SJSA1 (cell line): ENCODE data around the gene IL12RB1. TPM values are rescaled to one million over a fixed set of nuclear protein-coding genes. Genes with fewer than 3 reads are reported as not detected.

ENCODE experiments used
- DNase-seq, 2 experiments: peaks; one replicate each; pipeline ENCODE4 v3.0.0-alpha.2; 2015 to 2020; ENCODE audit warnings: low spot score in 2 of 2, low read depth in 1 of 2
- H3K27ac ChIP-seq: fragments of 250-450 bp; sonication (Bioruptor Pico); 2 replicates; pipeline ENCODE4 v1.5.1; 2020; ENCODE audit warnings: mild to moderate bottlenecking, moderate library complexity
- H3K27me3 ChIP-seq: fragments of 250-450 bp; sonication (Bioruptor Pico); replicated peaks from 2 replicates; pipeline ENCODE4 v1.5.1; 2020; ENCODE audit warnings: mild to moderate bottlenecking, moderate library complexity
- H3K36me3 ChIP-seq: fragments of 250-450 bp; sonication (Bioruptor Pico); 2 replicates; pipeline ENCODE4 v1.5.1; 2020; ENCODE audit warnings: mild to moderate bottlenecking
- H3K4me1 ChIP-seq: fragments of 250-450 bp; sonication (Bioruptor Pico); replicated peaks from 2 replicates; pipeline ENCODE4 v1.6.1; 2021; ENCODE audit warnings: mild to moderate bottlenecking
- H3K4me3 ChIP-seq: fragments of 250-450 bp; sonication (Bioruptor Pico); 2 replicates; pipeline ENCODE4 v1.5.1; 2020; ENCODE audit warnings: mild to moderate bottlenecking
- H3K9me3 ChIP-seq: fragments of 250-450 bp; sonication (Bioruptor Pico); replicated peaks from 2 replicates; pipeline ENCODE4 v1.5.1; 2020; ENCODE audit warnings: mild to moderate bottlenecking
- total RNA-seq: library from RNA; depleted of rRNA; stranded (reverse); fragments of >200 nt; shearing (Covaris generic); gene quantifications from 2 replicates; pipeline ENCODE4 v1.2.3, GENCODE V29; 2014

Gene IL12RB1
- total RNA-seq, 1 experiment from 2014 or later = 0.21 TPM

GRCh38 chr19:18119717-18120105 lies 33.0 kb upstream of the IL12RB1 start:
- peaks cover 5% of the 10 kb centered on the region for H3K36me3 ChIP-seq
- no peak for DNase-seq
- no peaks in the 10 kb centered on the region for H3K27me3 ChIP-seq
- peaks cover 11% of the 10 kb centered on the region for H3K4me1 ChIP-seq
- no peak overlapping the region for H3K27ac ChIP-seq
- H3K9me3 ChIP-seq = no peaks in the 10 kb centered on the region
- H3K4me3 ChIP-seq = no peak overlapping the region

DNA sequence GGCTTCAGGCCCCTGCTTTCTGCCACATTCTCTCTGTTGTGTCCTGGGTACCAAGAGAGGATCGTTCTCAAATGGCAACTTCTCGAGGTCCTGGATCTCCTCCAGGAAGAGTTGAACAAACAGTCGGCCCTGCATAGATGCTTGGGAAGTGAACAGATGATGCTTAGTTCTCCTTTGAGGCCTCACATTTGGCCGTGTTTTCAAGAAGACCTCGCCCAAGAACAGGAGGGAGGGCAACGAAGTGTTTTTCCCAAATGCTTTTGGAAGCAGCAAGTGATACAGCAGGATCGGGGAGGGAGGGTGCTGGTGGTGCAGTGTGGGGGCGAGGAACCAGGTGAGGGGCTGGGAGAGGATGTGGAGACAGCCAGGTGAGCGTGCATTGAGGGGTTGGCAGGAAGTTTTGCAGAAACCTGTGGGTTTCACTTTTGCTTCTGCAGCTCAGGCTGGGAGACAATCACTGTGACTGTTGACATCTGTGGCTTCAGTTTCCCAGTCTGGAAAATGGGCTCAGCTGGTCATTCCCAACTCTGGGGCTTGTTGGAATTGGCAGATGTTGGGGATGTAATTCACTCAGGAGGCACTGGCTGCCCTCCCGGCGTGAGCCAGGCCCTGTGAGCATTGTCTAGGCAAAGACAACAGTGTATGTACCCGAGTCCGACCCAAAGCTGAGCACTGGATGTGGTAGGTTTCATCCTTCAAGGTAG lies 32.4 kb upstream of the IL12RB1 start:
- no peaks in the 10 kb centered on the region for H3K9me3 ChIP-seq
- H3K4me3 ChIP-seq = no peak overlapping the region
- H3K36me3 ChIP-seq = peaks cover 5% of the 10 kb centered on the region
- no peak overlapping the region for H3K27ac ChIP-seq
- no peaks in the 10 kb centered on the region for H3K27me3 ChIP-seq
- DNase-seq = no peak
- peaks cover 11% of the 10 kb centered on the region for H3K4me1 ChIP-seq

DNA sequence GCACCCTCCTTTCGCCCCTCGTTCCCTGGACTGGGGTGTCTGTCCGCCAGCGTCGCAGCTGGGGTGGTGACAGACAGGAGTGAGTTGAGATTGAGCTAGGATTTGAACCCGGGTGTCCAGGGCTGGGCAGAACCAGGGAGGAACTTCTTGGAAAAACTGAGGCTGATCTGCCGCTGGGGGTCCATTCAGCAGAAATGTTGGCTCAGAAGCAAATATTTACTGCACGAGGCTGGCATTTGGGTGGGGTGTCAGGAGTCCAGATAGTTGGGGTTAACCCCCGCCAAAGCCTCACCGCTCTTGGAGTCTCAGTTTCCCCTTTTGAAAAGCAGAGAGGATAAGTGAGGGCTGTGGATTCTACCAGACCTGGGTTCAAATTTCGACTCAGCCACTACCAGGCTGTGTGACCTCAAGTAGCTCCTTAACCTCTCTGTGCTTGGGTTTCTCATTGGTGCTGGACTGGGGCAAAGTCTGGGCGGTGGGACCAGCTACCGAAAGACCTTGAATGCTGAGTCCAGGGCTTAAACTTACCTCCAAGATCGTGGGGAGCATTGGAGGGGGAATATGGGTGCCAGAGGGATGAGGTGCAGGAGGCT lies 31.8 kb upstream of the IL12RB1 start:
- H3K4me1 ChIP-seq = peaks cover 11% of the 10 kb centered on the region
- H3K4me3 ChIP-seq = peak overlapping the region; percentile 49
- peaks cover 1% of the 10 kb centered on the region; the same call in 1 of the 2 replicates for H3K36me3 ChIP-seq
- no peaks in the 10 kb centered on the region for H3K27me3 ChIP-seq
- no peaks in the 10 kb centered on the region for H3K9me3 ChIP-seq
- no peak for DNase-seq
- no peak overlapping the region for H3K27ac ChIP-seq

DNA sequence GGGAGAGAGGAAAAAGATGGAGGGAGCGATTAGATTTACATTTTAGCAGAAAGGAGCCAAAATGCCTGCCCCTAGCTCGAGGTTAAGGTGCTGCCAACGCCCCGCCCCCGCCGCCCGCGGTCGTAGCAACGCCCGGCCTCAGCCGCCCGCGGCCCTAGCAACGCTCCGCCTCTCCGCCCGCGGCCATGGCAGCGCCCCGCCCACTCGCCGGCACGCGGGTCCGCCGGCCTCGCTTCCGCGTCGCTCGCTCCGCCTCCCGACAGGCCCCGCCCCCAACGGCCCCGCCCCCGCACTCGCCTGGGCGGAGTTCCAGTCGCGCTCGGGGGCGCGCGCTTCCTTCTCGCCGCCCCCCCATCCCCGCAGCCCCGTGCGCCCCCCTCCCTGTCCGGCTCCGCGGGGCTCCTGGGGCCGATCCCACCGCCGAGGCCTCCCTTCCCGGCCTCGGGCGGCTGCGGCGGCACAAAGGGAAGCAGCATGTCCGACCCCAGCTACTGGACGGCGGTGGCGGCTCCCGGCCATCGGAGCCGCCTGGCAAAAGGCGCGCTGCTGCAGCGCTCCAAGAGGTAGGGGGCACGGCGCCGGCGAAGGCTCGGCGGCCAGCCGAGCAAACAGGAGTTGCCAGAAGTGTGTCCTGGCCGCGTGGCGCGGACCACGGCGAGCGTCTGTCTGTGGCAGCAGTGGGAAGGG lies 31.1 kb upstream of the IL12RB1 start:
- Histone ChIP-seq H3K27ac (no peak overlapping the region), H3K4me1 (peaks cover 11% of the 10 kb centered on the region), H3K27me3 (no peaks in the 10 kb centered on the region), H3K36me3 (no peaks in the 10 kb centered on the region), H3K4me3 (peak overlapping the region; percentile 49), H3K9me3 (no peaks in the 10 kb centered on the region)
- peak; percentile 57 to 89 for DNase-seq

- Histone ChIP-seq H3K9me3 (no peaks in the 10 kb centered on the region), H3K27ac (no peak overlapping the region), H3K4me1 (peaks cover 11% of the 10 kb centered on the region), H3K27me3 (no peaks in the 10 kb centered on the region), H3K4me3 (peak overlapping the region; percentile 49), H3K36me3 (no peaks in the 10 kb centered on the region)
- DNase-seq = no peak
Measured at GRCh38 chr19:18117364-18117691, 30.6 kb upstream of the IL12RB1 start.

- Histone ChIP-seq H3K9me3 (no peaks in the 10 kb centered on the region), H3K36me3 (no peaks in the 10 kb centered on the region), H3K27ac (no peak overlapping the region), H3K27me3 (no peaks in the 10 kb centered on the region), H3K4me3 (no peak overlapping the region), H3K4me1 (peaks cover 22% of the 10 kb centered on the region)
- no peak for DNase-seq
Measured at GRCh38 chr19:18114483-18114882, 27.7 kb upstream of the IL12RB1 start.

DNA sequence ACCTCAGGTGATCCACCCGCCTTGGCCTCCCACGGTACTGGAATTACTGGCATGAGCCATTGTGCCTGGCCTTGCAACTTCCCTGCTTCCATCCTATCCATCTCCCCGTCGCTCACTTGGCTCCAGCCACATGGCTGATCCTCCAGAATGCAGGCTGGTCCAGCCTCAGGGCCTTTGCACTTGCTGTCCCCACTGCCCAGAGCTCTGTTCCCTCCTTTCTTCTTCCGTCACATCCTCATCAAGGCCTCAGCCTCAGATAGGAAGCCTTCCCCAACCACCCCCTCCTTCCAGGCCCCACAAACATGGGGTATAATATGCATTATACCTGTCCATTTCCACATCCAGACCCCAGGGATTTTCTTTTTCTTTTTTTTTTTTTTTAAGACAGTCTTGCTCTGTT lies 27.1 kb upstream of the IL12RB1 start:
- H3K4me1 ChIP-seq = peaks cover 23% of the 10 kb centered on the region
- H3K4me3 ChIP-seq = no peak overlapping the region
- no peaks in the 10 kb centered on the region for H3K27me3 ChIP-seq
- no peaks in the 10 kb centered on the region for H3K36me3 ChIP-seq
- no peak overlapping the region for H3K27ac ChIP-seq
- H3K9me3 ChIP-seq = no peaks in the 10 kb centered on the region
- no peak for DNase-seq

GRCh38 chr19:18112989-18113478 lies 26.3 kb upstream of the IL12RB1 start:
- Histone ChIP-seq H3K4me3 (no peak overlapping the region), H3K36me3 (no peaks in the 10 kb centered on the region), H3K27me3 (no peaks in the 10 kb centered on the region), H3K27ac (no peak overlapping the region), H3K9me3 (no peaks in the 10 kb centered on the region), H3K4me1 (peaks cover 16% of the 10 kb centered on the region)
- peak; percentile 57 to 85 for DNase-seq

DNA sequence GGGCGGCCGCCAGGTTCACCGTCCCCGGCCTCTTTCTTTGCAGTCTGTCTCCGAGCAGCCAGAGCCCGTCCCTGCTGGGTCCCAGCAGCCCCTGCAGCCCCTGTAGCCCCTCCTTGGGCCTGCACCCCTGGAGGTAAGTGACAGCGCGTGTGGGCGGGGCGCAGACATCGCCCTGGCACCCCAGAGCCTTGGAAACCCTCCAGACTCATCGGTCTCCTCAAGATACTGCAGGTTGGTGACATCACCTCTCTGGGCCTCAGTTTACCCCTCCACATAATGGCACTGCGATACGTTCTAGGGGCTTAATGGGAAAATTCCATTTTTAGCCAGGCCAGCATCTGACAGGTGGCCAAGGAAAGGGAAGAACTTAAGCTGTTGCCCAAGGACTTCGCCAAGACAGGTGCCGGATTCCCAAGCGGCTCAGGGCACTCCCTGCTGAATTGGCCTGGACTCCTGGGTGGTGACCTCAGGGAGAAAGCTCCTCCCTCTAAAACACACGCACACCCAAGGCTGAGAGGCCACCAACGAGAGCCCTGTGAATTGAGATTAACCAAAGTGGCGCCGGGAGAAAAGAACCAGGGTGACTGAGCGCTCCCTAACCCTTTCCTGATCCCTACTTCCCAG lies 24.0 kb upstream of the IL12RB1 start:
- no peaks in the 10 kb centered on the region for H3K27me3 ChIP-seq
- no peak overlapping the region for H3K27ac ChIP-seq
- H3K4me1 ChIP-seq = peaks cover 12% of the 10 kb centered on the region
- H3K9me3 ChIP-seq = no peaks in the 10 kb centered on the region
- DNase-seq = no peak
- no peaks in the 10 kb centered on the region for H3K36me3 ChIP-seq
- peak overlapping the region; percentile 60 for H3K4me3 ChIP-seq

GRCh38 chr19:18109733-18110608 lies 23.2 kb upstream of the IL12RB1 start:
- Histone ChIP-seq H3K9me3 (no peaks in the 10 kb centered on the region), H3K27me3 (no peaks in the 10 kb centered on the region), H3K36me3 (no peaks in the 10 kb centered on the region), H3K27ac (no peak overlapping the region), H3K4me1 (peaks cover 12% of the 10 kb centered on the region), H3K4me3 (peak overlapping the region; percentile 60)
- no peak for DNase-seq

- H3K27me3 ChIP-seq = no peaks in the 10 kb centered on the region
- peaks cover 16% of the 10 kb centered on the region for H3K4me1 ChIP-seq
- no peaks in the 10 kb centered on the region for H3K9me3 ChIP-seq
- DNase-seq = no peak
- no peak overlapping the region for H3K27ac ChIP-seq
- H3K36me3 ChIP-seq = no peaks in the 10 kb centered on the region
- H3K4me3 ChIP-seq = peak overlapping the region; percentile 60
Measured at GRCh38 chr19:18109341-18109732, 22.6 kb upstream of the IL12RB1 start.

- Histone ChIP-seq H3K4me3 (no peak overlapping the region), H3K27ac (no peak overlapping the region), H3K4me1 (peaks cover 19% of the 10 kb centered on the region), H3K36me3 (no peaks in the 10 kb centered on the region), H3K9me3 (no peaks in the 10 kb centered on the region), H3K27me3 (no peaks in the 10 kb centered on the region)
- no peak for DNase-seq
Measured at GRCh38 chr19:18108897-18109296, 22.2 kb upstream of the IL12RB1 start.

DNA sequence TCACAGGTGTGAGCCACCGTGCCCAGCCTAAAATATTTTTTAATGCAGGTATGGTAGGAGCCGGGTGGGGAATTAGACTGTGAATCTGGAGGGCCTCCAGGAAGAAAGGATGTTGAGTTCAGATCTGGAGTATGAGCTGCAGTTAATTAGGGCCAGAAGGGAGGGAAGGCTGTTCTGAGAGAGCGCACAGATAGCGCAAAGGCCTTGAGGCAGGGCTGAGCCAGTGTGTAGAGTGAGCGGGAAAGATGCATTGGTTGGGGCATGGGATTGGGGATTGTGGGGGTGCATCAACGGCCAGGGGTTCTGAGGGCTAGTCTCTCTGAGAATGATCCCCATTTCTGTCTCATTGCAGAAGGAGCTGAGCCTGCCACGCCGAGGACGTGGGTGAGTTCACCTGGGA lies 20.5 kb upstream of the IL12RB1 start:
- no peak for DNase-seq
- Histone ChIP-seq H3K27ac (no peak overlapping the region), H3K4me1 (peaks cover 29% of the 10 kb centered on the region), H3K4me3 (no peak overlapping the region), H3K36me3 (no peaks in the 10 kb centered on the region), H3K27me3 (no peaks in the 10 kb centered on the region), H3K9me3 (no peaks in the 10 kb centered on the region)
